NCI-H2081 (cell line): ENCODE measurements around the gene VIM.
"Not testable (repeated sequence)": the region's sequence is repeated elsewhere in the genome, so short reads cannot be mapped to it uniquely, and the experiment has no call there.

Experiments
- DNase-seq, 2 experiments: peaks; one replicate each; lab custom pipeline; 2025; lab: John Stamatoyannopoulos, UW

The VIM gene

GRCh38 chr10:17256627-17257026, 28.6 kb downstream of the VIM start:
- no peak for DNase-seq

- peak; percentile 5 to 42 for DNase-seq
Observed at GRCh38 chr10:17257466-17258321, 29.7 kb downstream of the VIM start.

GRCh38 chr10:17262502-17262901, 34.5 kb downstream of the VIM start:
- DNase-seq: no peak

- DNase-seq: no peak
Observed at GRCh38 chr10:17263580-17263979, 35.5 kb downstream of the VIM start.

- no peak for DNase-seq
Observed at GRCh38 chr10:17265468-17265867, 37.4 kb downstream of the VIM start.

- DNase-seq: not testable (repeated sequence)
Observed at GRCh38 chr10:17266549-17266948, 38.5 kb downstream of the VIM start.

GRCh38 chr10:17272648-17273047, 44.6 kb downstream of the VIM start:
- no peak for DNase-seq

- no peak for DNase-seq
Observed at GRCh38 chr10:17273403-17273802, 45.4 kb downstream of the VIM start.

- no peak for DNase-seq
Observed at GRCh38 chr10:17276756-17277424, 48.8 kb downstream of the VIM start.

- DNase-seq: no peak
Observed at GRCh38 chr10:17278607-17279240, 50.7 kb downstream of the VIM start.

- no peak for DNase-seq
Observed at GRCh38 chr10:17282311-17282710, 54.3 kb downstream of the VIM start.

- no peak for DNase-seq
Observed at GRCh38 chr10:17286562-17287550, 58.8 kb downstream of the VIM start.
